Activated CD8-positive, alpha-beta T cell treated with anti-CD3 and anti-CD28 coated beads for 36 hours (primary cell): Measurements from ENCODE around the gene CEP131. TPM values are rescaled to one million over a fixed set of nuclear protein-coding genes. Genes with fewer than 3 reads are reported as not detected.

Experiments
- ATAC-seq: fragments of 200-7000 bp; cut with Tn5 transposase; one replicate; pipeline ENCODE4 v1.10.0; 2021; ENCODE audit warnings: mild to moderate bottlenecking, moderate library complexity
- CTCF ChIA-PET: fragments of 350-600 bp; sonication (Branson Sonifier 250); formaldehyde crosslinking; loops from one replicate; lab custom pipeline; 2021; ENCODE audit warnings: antibody characterized with exemption; lab: Charles Lee
- POLR2A ChIA-PET: fragments of 350-600 bp; sonication (Branson Sonifier 250); formaldehyde crosslinking; loops from one replicate; lab custom pipeline; 2021; ENCODE audit warnings: antibody characterized with exemption; lab: Charles Lee
- DNase-seq: peaks from one replicate; pipeline ENCODE4 v3.0.0-alpha.2; 2020
- H3K27ac Mint-ChIP-seq: one replicate; pipeline ENCODE4 v1.8.0; 2021; ENCODE audit warnings: mild to moderate bottlenecking, mixed read lengths
- H3K27me3 Mint-ChIP-seq: one replicate; pipeline ENCODE4 v1.8.0; 2021; ENCODE audit warnings: mixed read lengths
- H3K36me3 Mint-ChIP-seq: one replicate; pipeline ENCODE4 v1.8.0; 2021; ENCODE audit warnings: low read depth, mixed read lengths
- H3K4me1 Mint-ChIP-seq: one replicate; pipeline ENCODE4 v1.8.0; 2021; ENCODE audit warnings: low read depth, mixed read lengths
- H3K4me3 Mint-ChIP-seq: one replicate; pipeline ENCODE4 v1.8.0; 2021; ENCODE audit warnings: mild to moderate bottlenecking, moderate library complexity, mixed read lengths
- H3K9me3 Mint-ChIP-seq: one replicate; pipeline ENCODE4 v1.8.0; 2021; ENCODE audit warnings: mixed read lengths
- intact Hi-C: fragments of 100-400 bp; cut with micrococcal nuclease; formaldehyde crosslinking; loops from one replicate; pipeline ENCODE4 v1.10.0; 2022
- total RNA-seq, 2 experiments: library from RNA; stranded (reverse); gene quantifications; one replicate each; pipeline ENCODE4 v1.2.3, GENCODE V29; 2021
- TF ChIP-seq, protein P1 (sequence below): fragments of 200-600 bp; IDR thresholded peaks from one replicate; pipeline ENCODE4 v1.8.0; 2022; ENCODE audit warnings: antibody characterized with exemption, mild to moderate bottlenecking

The CEP131 gene
- total RNA-seq, 2 experiments from 2014 or later, result 7.9 to 10.9 TPM

GRCh38 chr17:81167638-81168037, 55.1 kb downstream of the CEP131 start:
- intact Hi-C loops, result no loop called here
- Mint-ChIP-seq H3K4me3 (no peak overlapping the region), H3K9me3 (no peaks in the 10 kb centered on the region), H3K27ac (no peak overlapping the region), H3K36me3 (no peaks in the 10 kb centered on the region), H3K4me1 (no peaks in the 10 kb centered on the region), H3K27me3 (peaks cover 6% of the 10 kb centered on the region)
- ChIA-PET CTCF (no interaction called here), POLR2A (no interaction called here)
- no peak for ATAC-seq
- DNase-seq, result no peak
- TF ChIP-seq, protein P1, sequence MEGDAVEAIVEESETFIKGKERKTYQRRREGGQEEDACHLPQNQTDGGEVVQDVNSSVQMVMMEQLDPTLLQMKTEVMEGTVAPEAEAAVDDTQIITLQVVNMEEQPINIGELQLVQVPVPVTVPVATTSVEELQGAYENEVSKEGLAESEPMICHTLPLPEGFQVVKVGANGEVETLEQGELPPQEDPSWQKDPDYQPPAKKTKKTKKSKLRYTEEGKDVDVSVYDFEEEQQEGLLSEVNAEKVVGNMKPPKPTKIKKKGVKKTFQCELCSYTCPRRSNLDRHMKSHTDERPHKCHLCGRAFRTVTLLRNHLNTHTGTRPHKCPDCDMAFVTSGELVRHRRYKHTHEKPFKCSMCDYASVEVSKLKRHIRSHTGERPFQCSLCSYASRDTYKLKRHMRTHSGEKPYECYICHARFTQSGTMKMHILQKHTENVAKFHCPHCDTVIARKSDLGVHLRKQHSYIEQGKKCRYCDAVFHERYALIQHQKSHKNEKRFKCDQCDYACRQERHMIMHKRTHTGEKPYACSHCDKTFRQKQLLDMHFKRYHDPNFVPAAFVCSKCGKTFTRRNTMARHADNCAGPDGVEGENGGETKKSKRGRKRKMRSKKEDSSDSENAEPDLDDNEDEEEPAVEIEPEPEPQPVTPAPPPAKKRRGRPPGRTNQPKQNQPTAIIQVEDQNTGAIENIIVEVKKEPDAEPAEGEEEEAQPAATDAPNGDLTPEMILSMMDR, result no peak

DNA sequence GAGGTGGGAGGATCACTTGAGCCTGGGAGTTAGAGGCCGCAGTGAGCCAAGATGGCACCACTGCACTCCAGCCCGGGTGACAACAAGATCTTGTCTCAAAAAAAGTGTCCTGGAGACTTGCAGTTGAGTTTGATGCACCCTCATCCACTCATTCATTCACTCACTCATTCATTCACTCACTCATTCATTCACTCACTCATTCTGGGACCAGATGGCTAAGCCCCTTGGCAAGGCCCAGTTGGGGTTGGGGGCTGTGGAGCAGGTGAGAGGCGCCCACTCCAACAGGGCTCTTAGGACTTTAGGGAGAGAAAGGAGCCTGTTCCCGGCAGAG, 55.6 kb downstream of the CEP131 start:
- Mint-ChIP-seq H3K36me3 (no peaks in the 10 kb centered on the region), H3K27ac (no peak overlapping the region), H3K4me3 (no peak overlapping the region), H3K27me3 (peaks cover 6% of the 10 kb centered on the region), H3K4me1 (no peaks in the 10 kb centered on the region), H3K9me3 (no peaks in the 10 kb centered on the region)
- ChIA-PET CTCF (no interaction called here), POLR2A (no interaction called here)
- ATAC-seq (no peak), DNase-seq (no peak)
- intact Hi-C loops, result no loop called here
- TF ChIP-seq, protein P1, result no peak

DNA sequence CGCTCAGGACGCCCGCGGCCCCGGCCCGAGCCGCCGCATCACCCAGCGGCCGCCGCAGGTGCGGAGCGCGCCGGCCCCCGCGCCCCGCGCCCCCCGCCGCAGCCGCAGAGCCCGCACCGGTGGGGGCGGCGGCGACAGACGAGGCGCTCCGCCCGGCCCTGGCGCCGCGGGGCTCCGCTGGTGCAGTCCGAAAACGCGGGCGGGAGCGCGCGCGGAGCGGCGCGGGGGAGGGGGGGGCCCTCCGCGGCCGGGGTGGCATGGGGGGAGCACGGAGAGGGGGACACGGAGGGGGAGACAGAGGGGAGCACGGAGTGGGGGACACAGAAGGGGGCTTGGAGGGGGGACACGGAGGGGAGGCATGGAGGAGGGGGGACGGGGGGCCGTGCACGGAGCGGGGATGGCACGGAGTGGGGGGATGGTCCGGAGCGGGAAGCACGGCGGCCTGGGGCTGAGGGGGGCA, 56.7 kb downstream of the CEP131 start, which contains the start of gene AATK:
Gene AATK, minus strand, starts transcription at position 189 of the 460 bp plus-strand sequence. CDS start 229 bp downstream, outside the sequence.
- no peak for DNase-seq
- ATAC-seq, result no peak
- Mint-ChIP-seq H3K4me3 (no peak within 1 kb of the TSS), H3K4me1 (no peaks in the 10 kb centered on the region), H3K36me3 (no peaks in the 10 kb centered on the region), H3K9me3 (no peaks in the 10 kb centered on the region), H3K27ac (no peak within 1 kb of the TSS), H3K27me3 (peaks cover 12% of the 10 kb centered on the region)
- ChIA-PET POLR2A (no interaction called here), CTCF (no interaction called here)
- intact Hi-C loops, result no loop called here
- TF ChIP-seq, protein P1, result no peak

DNA sequence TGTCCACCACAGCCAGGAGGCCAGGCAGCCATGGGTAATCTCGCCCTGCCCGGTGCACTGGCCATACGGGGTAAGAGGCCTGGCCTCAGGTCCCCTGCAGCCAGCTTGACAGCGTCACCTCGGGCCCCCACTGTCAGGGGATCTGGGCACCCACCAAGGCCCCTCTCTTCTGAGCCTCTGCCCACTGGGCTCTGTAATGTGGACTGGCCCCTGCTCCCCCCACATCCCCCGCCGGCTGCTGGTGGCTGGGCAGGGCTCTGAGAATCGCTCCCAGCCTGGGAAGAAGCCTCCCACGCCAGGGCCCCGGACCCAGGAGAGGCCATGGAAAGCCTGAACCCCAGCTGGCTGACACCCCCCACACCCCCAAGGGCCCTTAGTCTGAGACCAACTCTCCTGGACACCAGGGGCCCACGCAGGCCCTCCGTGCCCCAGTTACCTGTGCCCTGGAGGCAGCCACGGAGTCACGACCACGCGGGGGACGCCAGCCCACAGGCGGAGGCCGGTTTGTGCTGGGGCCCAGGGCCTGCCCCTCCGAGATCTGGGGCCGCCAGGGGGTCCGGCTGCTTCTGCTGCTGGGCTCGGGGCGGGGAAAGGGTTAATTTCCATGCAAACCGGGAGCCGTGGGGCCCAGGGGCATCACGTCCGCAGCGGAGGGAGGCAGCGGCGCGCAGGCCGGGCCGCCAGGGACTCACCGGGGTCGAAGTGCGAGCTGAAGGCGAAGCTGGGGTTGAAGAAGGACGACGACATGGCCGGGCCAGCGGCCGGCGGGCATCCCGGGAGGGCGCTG, 57.3 kb downstream of the CEP131 start, which contains the start of gene PVALEF:
Gene PVALEF, plus strand, starts transcription at position 262 of the 787 bp plus-strand sequence. CDS start 15,720 bp downstream, outside the sequence.
- intact Hi-C loops, result no loop called here
- Mint-ChIP-seq H3K27me3 (peaks cover 12% of the 10 kb centered on the region), H3K9me3 (no peaks in the 10 kb centered on the region), H3K36me3 (no peaks in the 10 kb centered on the region), H3K4me3 (no peak within 1 kb of the TSS), H3K4me1 (no peaks in the 10 kb centered on the region), H3K27ac (no peak within 1 kb of the TSS)
- ChIA-PET CTCF (no interaction called here), POLR2A (no interaction called here)
- no peak for ATAC-seq
- DNase-seq, result no peak
- TF ChIP-seq, protein P1, result no peak
